Motor neuron (in vitro differentiated cells): ENCODE measurements around the gene LRRC75B. TPM values are rescaled to one million over a fixed set of nuclear protein-coding genes. Genes with fewer than 3 reads are reported as not detected.

Source experiments
- total RNA-seq, 8 experiments: library from RNA; unstranded; fragments of 300-600 nt; gene quantifications; 2 replicates each; pipeline versions ENCODE4 v1.2.3 to v1.2.4, GENCODE V29; 2022

Gene LRRC75B
- total RNA-seq, 8 experiments from 2014 or later, result 2.0 to 14.4 (median 10.4) TPM

Other genes starting within 250 kb of the LRRC75B start
- 1 to 10 TPM in 7 of 8 experiments, under 1 TPM in 1; 0.20 to 3.4 (median 2.1) TPM for gene ADORA2A, start 165.5 kb downstream of the LRRC75B start, total RNA-seq
- gene UPB1, start 97.7 kb downstream of the LRRC75B start, total RNA-seq, result under 1 TPM; 0.10 to 0.95 (median 0.32) TPM
- 10 to 100 TPM; 24.1 to 96.2 (median 43.5) TPM for gene GUCD1, start 37.9 kb downstream of the LRRC75B start, total RNA-seq
- 100 to 1,000 TPM in 7 of 8 experiments, 10 to 100 TPM in 1; 83.9 to 206 (median 150) TPM for gene SNRPD3, start 37.1 kb downstream of the LRRC75B start, total RNA-seq
- gene GGT1, start 10.1 kb upstream of the LRRC75B start, total RNA-seq, result 1 to 10 TPM in 7 of 8 experiments, under 1 TPM in 1; 0.97 to 5.9 (median 1.9) TPM
- under 1 TPM in 1 of 8 experiments, not detected in 7; 0.21 TPM for gene PIWIL3, start 181.6 kb upstream of the LRRC75B start, total RNA-seq
- 1 to 10 TPM in 5 of 8 experiments, under 1 TPM in 2, not detected in 1; 0.07 to 6.8 (median 2.2) TPM for gene SGSM1, start 213.1 kb upstream of the LRRC75B start, total RNA-seq